Keratinocyte (primary cell): ENCODE data around the gene KCNN4. TPM values are rescaled to one million over a fixed set of nuclear protein-coding genes. Genes with fewer than 3 reads are reported as not detected.

Experiments
- DNase-seq: peaks from one replicate; pipeline ENCODE4 v3.0.0-alpha.2; 2011; ENCODE audit warnings: low read depth, missing footprints, low spot score
- FAIRE-seq: peaks from 2 replicates; lab custom pipeline; 2011; peaks lifted over from hg19 to GRCh38; lab: Jason Lieb, UNC
- H2AFZ ChIP-seq: 2 replicates; pipeline ENCODE4 v1.6.0; 2012; ENCODE audit warnings: low read length, control low read depth, inconsistent platforms; ENCODE audit not compliant: control insufficient read depth
- H3K27ac ChIP-seq: 2 replicates; pipeline ENCODE4 v1.5.1; 2011; ENCODE audit warnings: low read length; ENCODE audit not compliant: control insufficient read depth, insufficient read depth
- H3K27me3 ChIP-seq: 3 replicates; pipeline ENCODE4 v1.6.0; 2011; ENCODE audit warnings: low read length; ENCODE audit not compliant: control insufficient read depth, insufficient read depth; ENCODE audit errors: extremely low read depth
- H3K36me3 ChIP-seq, 2 experiments: 2 replicates in 1 of 2; 3 replicates in 1 of 2; pipeline ENCODE4 v1.5.1; 2011; ENCODE audit warnings: low read length in 2 of 2, mild to moderate bottlenecking in 1 of 2; ENCODE audit not compliant: control insufficient read depth in 2 of 2, insufficient read depth in 2 of 2; ENCODE audit errors: extremely low read depth in 1 of 2
- H3K4me1 ChIP-seq: 3 replicates; pipeline ENCODE4 v1.5.1; 2011; ENCODE audit warnings: low read length; ENCODE audit not compliant: control insufficient read depth, insufficient read depth; ENCODE audit errors: extremely low read depth
- H3K4me2 ChIP-seq: 3 replicates; pipeline ENCODE4 v1.6.0; 2011; ENCODE audit warnings: low read depth, low read length; ENCODE audit not compliant: control insufficient read depth, insufficient read depth; ENCODE audit errors: extremely low read depth
- H3K4me3 ChIP-seq, 3 experiments: fragments of 200-600 bp in 1 of 3; sonication (generic) in 1 of 3; 2 replicates in 2 of 3; 3 replicates in 1 of 3; pipeline ENCODE4 v1.5.1; 2011 to 2016; ENCODE audit warnings: low read length in 3 of 3, mild to moderate bottlenecking in 3 of 3, control low read depth in 2 of 3, inconsistent platforms in 1 of 3, low read depth in 1 of 3, mixed read lengths in 1 of 3, mixed run types in 1 of 3, moderate library complexity in 1 of 3; ENCODE audit not compliant: control insufficient read depth in 2 of 3, insufficient read depth in 2 of 3; ENCODE audit errors: extremely low read depth in 1 of 3
- H3K79me2 ChIP-seq: 2 replicates; pipeline ENCODE4 v1.6.0; 2012; ENCODE audit warnings: low read length; ENCODE audit not compliant: control insufficient read depth, insufficient read depth
- H3K9ac ChIP-seq: 3 replicates; pipeline ENCODE4 v1.6.0; 2011; ENCODE audit warnings: low read length; ENCODE audit not compliant: control insufficient read depth, insufficient read depth; ENCODE audit errors: extremely low read depth
- H3K9me1 ChIP-seq: 3 replicates; pipeline ENCODE4 v1.6.0; 2011; ENCODE audit warnings: low read length; ENCODE audit not compliant: control insufficient read depth, insufficient read depth; ENCODE audit errors: extremely low read depth
- H3K9me3 ChIP-seq: 2 replicates; pipeline ENCODE4 v1.5.1; 2012; ENCODE audit warnings: low read depth, low read length; ENCODE audit not compliant: control insufficient read depth
- H4K20me1 ChIP-seq: 3 replicates; pipeline ENCODE4 v1.6.0; 2011; ENCODE audit warnings: low read length; ENCODE audit not compliant: control insufficient read depth, insufficient read depth; ENCODE audit errors: extremely low read depth
- EZH2 ChIP-seq: IDR thresholded peaks from one replicate; pipeline ENCODE4 v1.6.1; 2012; ENCODE audit warnings: inconsistent platforms, mild to moderate bottlenecking, low read length, moderate library complexity
- dilution Hi-C: fragments of 300-500 bp; cut with MboI; formaldehyde crosslinking; loops from one replicate; pipeline ENCODE4 v1.7.0; 2020; ENCODE audit warnings: low sequenced_read_pairs; ENCODE audit not compliant: extremely low pct_ligation_motif_present
- polyA plus RNA-seq, 5 experiments: library from polyadenylated mRNA; depleted of rRNA in 3 of 5; stranded (reverse) in 3 of 5; stranded (forward) in 1 of 5; unstranded in 1 of 5; fragments of >200 nt; gene quantifications; 1 replicate in 1 of 5; 2 replicates in 3 of 5; 3 replicates in 1 of 5; pipeline versions ENCODE4 v1.2.1 to v1.2.3, GENCODE V29; 2011 to 2012; ENCODE audit warnings: missing spikeins in 2 of 5, low read depth in 1 of 5, low replicate concordance in 1 of 5

KCNN4 gene
- polyA plus RNA-seq, 1 donor (not counting 4 experiments of a cell fraction or from before 2014, with no cell fraction given), result 9.8 TPM

DNA sequence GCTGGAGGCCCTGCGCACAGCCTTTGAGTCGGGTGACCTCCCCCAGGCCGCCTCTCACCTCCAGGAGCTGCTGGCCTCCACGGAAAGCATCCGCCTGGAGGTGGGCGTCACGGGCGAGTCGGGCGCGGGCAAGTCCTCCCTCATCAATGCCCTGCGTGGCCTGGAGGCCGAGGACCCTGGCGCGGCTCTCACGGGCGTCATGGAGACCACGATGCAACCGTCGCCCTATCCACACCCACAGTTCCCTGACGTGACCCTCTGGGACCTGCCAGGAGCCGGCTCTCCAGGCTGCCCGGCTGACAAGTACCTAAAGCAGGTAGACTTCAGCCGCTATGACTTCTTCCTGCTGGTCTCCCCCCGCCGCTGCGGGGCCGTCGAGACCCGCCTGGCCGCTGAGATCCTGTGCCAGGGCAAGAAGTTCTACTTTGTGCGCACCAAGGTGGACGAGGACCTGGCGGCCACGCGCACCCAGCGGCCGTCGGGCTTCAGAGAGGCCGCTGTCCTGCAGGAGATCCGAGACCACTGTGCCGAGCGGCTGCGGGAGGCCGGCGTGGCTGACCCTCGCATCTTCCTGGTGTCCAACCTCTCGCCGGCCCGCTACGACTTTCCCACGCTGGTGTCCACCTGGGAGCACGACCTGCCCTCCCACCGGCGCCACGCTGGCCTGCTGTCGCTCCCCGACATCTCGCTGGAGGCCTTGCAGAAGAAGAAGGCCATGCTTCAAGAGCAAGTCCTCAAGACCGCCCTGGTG lies 62.0 kb downstream of the KCNN4 start:
- no peak overlapping the region for H3K27ac ChIP-seq
- no peaks in the 10 kb centered on the region for H3K36me3 ChIP-seq
- H3K9me1 ChIP-seq, result no peaks in the 10 kb centered on the region
- no peak overlapping the region for H2AFZ ChIP-seq
- no peak overlapping the region for H3K9ac ChIP-seq
- FAIRE-seq, result no peak
- H4K20me1 ChIP-seq, result no peaks in the 10 kb centered on the region
- DNase-seq, result no peak
- H3K4me3 ChIP-seq, result no peak overlapping the region
- no peaks in the 10 kb centered on the region for H3K27me3 ChIP-seq
- no peak overlapping the region for H3K4me2 ChIP-seq
- TF ChIP-seq EZH2, result no peak
- H3K4me1 ChIP-seq, result no peaks in the 10 kb centered on the region
- dilution Hi-C loops, result no loop called here
- H3K79me2 ChIP-seq, result no peaks in the 10 kb centered on the region
- H3K9me3 ChIP-seq, result no peaks in the 10 kb centered on the region

Other genes starting within 250 kb of the KCNN4 start
- gene ZNF575, start 247.8 kb downstream of the KCNN4 start, polyA plus RNA-seq, result 0.05 to 0.22 TPM (median 0.06 TPM) in 3 replicates
- 16.3 to 17.5 TPM (median 16.8 TPM) in 3 replicates for gene XRCC1, start 205.4 kb downstream of the KCNN4 start, polyA plus RNA-seq
- gene PINLYP, start 205.2 kb downstream of the KCNN4 start, polyA plus RNA-seq, result 14.5 to 19.2 TPM (median 16.0 TPM) in 3 replicates
- gene IRGQ, start 184.8 kb downstream of the KCNN4 start, polyA plus RNA-seq, result 12.9 to 18.0 TPM (median 13.3 TPM) in 3 replicates
- 6.4 to 10.6 TPM (median 8.3 TPM) in 3 replicates for gene ZNF576, start 184.4 kb downstream of the KCNN4 start, polyA plus RNA-seq
- gene SRRM5, start 168.9 kb downstream of the KCNN4 start, polyA plus RNA-seq, result 0.02 to 0.03 TPM (median 0.03 TPM) in 3 replicates
- gene ZNF428, start 161.3 kb downstream of the KCNN4 start, polyA plus RNA-seq, result 13.9 to 15.8 TPM (median 15.0 TPM) in 3 replicates
- 3.0 to 4.4 TPM (median 4.3 TPM) in 3 replicates for gene CADM4, start 141.1 kb downstream of the KCNN4 start, polyA plus RNA-seq
- gene PLAUR, start 110.8 kb downstream of the KCNN4 start, polyA plus RNA-seq, result 50.8 to 64.3 TPM (median 56.2 TPM) in 3 replicates
- gene IRGC, start 64.9 kb downstream of the KCNN4 start, polyA plus RNA-seq, result not detected in 3 replicates
- gene SMG9, start 26.0 kb downstream of the KCNN4 start, polyA plus RNA-seq, result 12.1 to 15.6 TPM (median 14.8 TPM) in 3 replicates
- 4.0 to 8.8 TPM (median 4.2 TPM) in 3 replicates for gene LYPD5, start 21.5 kb upstream of the KCNN4 start, polyA plus RNA-seq
- gene ZNF283, start 46.3 kb upstream of the KCNN4 start, polyA plus RNA-seq, result 3.5 to 7.7 TPM (median 5.7 TPM) in 3 replicates
- gene ZNF404, start 103.0 kb upstream of the KCNN4 start, polyA plus RNA-seq, result 1.1 to 3.0 TPM (median 2.4 TPM) in 3 replicates
- gene ZNF45, start 154.3 kb upstream of the KCNN4 start, polyA plus RNA-seq, result 8.6 to 10.4 TPM (median 9.1 TPM) in 3 replicates
- gene ZNF221, start 170.3 kb upstream of the KCNN4 start, polyA plus RNA-seq, result 1.5 TPM in 3 replicates
- 5.0 to 7.0 TPM (median 6.2 TPM) in 3 replicates for gene ZNF155, start 203.2 kb upstream of the KCNN4 start, polyA plus RNA-seq
- 1.5 to 2.9 TPM (median 2.4 TPM) in 3 replicates for gene ZNF230, start 222.0 kb upstream of the KCNN4 start, polyA plus RNA-seq
- 2.5 to 3.2 TPM (median 2.7 TPM) in 3 replicates for gene ZNF222, start 244.4 kb upstream of the KCNN4 start, polyA plus RNA-seq